ENCODE measurements around the gene UNK.

UNK gene

DNA sequence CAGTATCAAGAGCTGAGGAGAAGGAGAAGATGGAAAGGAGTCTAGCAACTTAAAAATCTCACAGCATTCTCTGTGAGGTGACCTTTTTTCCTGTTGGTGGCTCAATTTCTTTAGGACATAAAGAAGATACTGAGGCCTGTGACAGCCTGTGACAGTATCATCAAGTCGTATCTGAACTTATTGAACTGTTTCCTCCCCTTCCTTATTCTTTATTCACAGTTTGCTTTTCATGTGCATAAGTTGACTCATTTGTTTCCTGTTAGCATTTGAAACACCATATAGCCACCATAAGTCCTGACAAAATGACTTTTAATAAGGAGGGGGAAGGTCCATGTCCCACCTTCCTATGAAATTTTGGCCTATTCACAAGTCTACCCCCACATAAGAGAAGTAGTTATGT lies 8.9 kb downstream of the UNK start:
- POLR2A ChIA-PET (ENCODE audit: low non-redundant PET): no interaction called here
- no peak for TF ChIP-seq CTCF (conservative IDR thresholded peaks at IDR 0.05; ENCODE audit: low read depth)
- H3K27ac ChIP-seq: no peak overlapping the region
- no peak for DNase-seq (ENCODE audit: low spot score)
- CTCF ChIA-PET: interaction anchor here (1.2 kb wide), 1 partner anchor 12 kb away, joined by 3 read pairs; no protein-coding TSS in a partner anchor

GRCh38 chr17:75795820-75796607 lies 11.4 kb downstream of the UNK start:
- ChIA-PET CTCF (interaction anchor here (0.6 to 0.7 kb wide), 3 partner anchors 112 to 206 kb away, joined by 3 to 5 read pairs (median 5); no protein-coding TSS in a partner anchor), POLR2A (ENCODE audit: low non-redundant PET) (no interaction called here)
- no peak for TF ChIP-seq CTCF (conservative IDR thresholded peaks at IDR 0.05; ENCODE audit: low read depth)
- DNase-seq (ENCODE audit: low spot score): no peak
- H3K27ac ChIP-seq: 0 out of 2 replicates have a peak overlapping the region, but pooled peaks have one; percentile 21

DNA sequence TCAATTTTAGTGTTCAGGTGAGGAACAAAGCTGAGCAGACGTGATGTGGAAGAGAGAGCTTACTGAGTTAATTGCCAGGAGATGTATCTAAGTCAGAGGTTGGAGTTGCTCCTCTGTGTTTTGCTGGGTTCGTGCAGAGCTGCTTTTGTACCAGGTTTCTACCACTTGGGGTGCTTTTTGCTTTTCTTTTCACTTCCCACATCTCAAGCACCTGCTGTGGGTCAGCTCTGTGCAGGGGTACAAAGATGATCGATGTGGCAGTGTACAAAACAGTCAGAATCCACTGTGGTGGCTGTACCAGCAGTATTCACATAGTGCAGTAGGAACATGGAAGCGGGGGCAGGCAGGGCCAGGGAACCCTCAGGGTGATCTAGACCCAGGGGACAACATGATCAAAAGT lies 14.8 kb downstream of the UNK start:
- H3K27ac ChIP-seq: peak overlapping the region; percentile 6; the same call in 1 of the 2 replicates
- POLR2A ChIA-PET (ENCODE audit: low non-redundant PET): interaction anchor here (0.6 kb wide), 1 partner anchor 51 kb away, joined by 3 read pairs; no protein-coding TSS in a partner anchor
- CTCF ChIA-PET: interaction anchor here (1.2 kb wide), 1 partner anchor 10 kb away, joined by 3 read pairs; no protein-coding TSS in a partner anchor
- DNase-seq (ENCODE audit: low spot score): no peak
- TF ChIP-seq CTCF (conservative IDR thresholded peaks at IDR 0.05; ENCODE audit: low read depth): no peak

DNA sequence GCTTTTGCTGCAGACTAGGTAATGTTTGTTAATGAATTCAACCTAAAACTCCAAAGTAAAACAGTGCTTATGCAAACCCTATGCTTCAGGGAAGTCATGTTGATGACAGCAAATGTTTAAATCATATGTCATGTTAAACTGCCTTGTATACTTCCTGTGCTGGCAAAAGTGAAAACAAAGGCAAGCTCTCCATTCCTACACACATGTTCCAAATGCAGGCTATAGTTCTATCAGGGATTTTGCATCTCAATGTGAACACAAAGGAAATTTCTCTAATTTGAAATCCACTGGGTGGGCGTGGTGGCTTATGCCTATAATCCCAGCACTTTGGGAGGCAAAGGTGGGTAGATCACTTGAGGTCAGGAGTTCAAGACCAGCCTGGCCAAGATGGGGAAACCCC lies 19.3 kb downstream of the UNK start:
- no peak for DNase-seq (ENCODE audit: low spot score)
- H3K27ac ChIP-seq: no peak overlapping the region
- POLR2A ChIA-PET (ENCODE audit: low non-redundant PET): interaction anchor here (0.6 kb wide), 1 partner anchor 32 kb away, joined by 4 read pairs; no protein-coding TSS in a partner anchor
- CTCF ChIA-PET: no interaction called here
- no peak for TF ChIP-seq CTCF (conservative IDR thresholded peaks at IDR 0.05; ENCODE audit: low read depth)

- TF ChIP-seq CTCF (conservative IDR thresholded peaks at IDR 0.05; ENCODE audit: low read depth): no peak
- DNase-seq (ENCODE audit: low spot score): no peak
- CTCF ChIA-PET: no interaction called here
- peak overlapping the region; percentile 46 for H3K27ac ChIP-seq
- POLR2A ChIA-PET (ENCODE audit: low non-redundant PET): interaction anchor here (0.6 kb wide), 1 partner anchor 51 kb away, joined by 5 read pairs; no protein-coding TSS in a partner anchor
Observed at GRCh38 chr17:75806822-75807500, 22.4 kb downstream of the UNK start.

DNA sequence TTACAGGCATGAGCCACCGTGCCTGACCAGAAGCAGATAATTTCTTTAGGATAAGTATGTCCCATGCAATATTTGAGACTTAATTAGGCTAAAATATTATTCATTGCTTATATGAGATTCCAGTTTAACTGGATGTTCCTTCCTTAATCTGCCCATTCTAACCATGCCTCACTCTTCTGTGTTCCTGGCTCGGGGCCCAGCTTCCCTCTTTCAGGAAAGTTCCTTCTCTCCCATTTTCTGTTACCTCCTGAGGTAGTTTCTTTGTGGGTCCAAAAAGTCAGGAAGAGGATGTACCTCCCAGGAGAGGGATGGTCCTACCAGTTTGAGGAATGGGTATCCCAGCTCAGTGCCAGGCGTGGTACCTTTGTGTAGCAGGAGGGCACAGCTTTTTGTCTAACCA lies 23.3 kb downstream of the UNK start:
- no peak for TF ChIP-seq CTCF (conservative IDR thresholded peaks at IDR 0.05; ENCODE audit: low read depth)
- H3K27ac ChIP-seq: peak overlapping the region; percentile 46; the same call in 1 of the 2 replicates
- no peak for DNase-seq (ENCODE audit: low spot score)
- ChIA-PET POLR2A (ENCODE audit: low non-redundant PET) (interaction anchor here (0.7 kb wide), 1 partner anchor 10 kb away, joined by 4 read pairs; no protein-coding TSS in a partner anchor), CTCF (no interaction called here)

All from RWPE1 (cell line).